OCI-LY3 (cell line): ENCODE data around the gene UBE2E2.

Experiments
- H2AFZ ChIP-seq: fragments of 200-600, 300-600 bp; shearing (Covaris generic); 2 replicates; pipeline ENCODE4 v1.6.0; 2014; ENCODE audit warnings: antibody characterized with exemption, low read depth, low read length
- H3K27ac ChIP-seq: fragments of 200-600, 300-600 bp; sonication (generic); 2 replicates; pipeline ENCODE4 v1.5.1; 2014; ENCODE audit warnings: mild to moderate bottlenecking, low read length, moderate library complexity, mixed read lengths
- H3K27me3 ChIP-seq: fragments of 200-600, 300-600 bp; sonication (generic); 2 replicates; pipeline ENCODE4 v1.6.1; 2014; ENCODE audit warnings: low read depth, low read length, mixed read lengths
- H3K36me3 ChIP-seq: fragments of 200-600, 300-600 bp; sonication (generic); replicated peaks from 2 replicates; pipeline ENCODE3; 2014; ENCODE audit warnings: low read depth, low read length, mixed read lengths
- H3K4me1 ChIP-seq: fragments of 300-600, 200-600 bp; sonication (generic); 2 replicates; pipeline ENCODE4 v1.6.1; 2014; ENCODE audit warnings: low read length, mixed read lengths
- H3K4me2 ChIP-seq: fragments of 200-600, 300-600 bp; sonication (generic); 2 replicates; pipeline ENCODE4 v1.6.1; 2014; ENCODE audit warnings: low read length, mixed read lengths
- H3K4me3 ChIP-seq: fragments of 300-600, 200-600 bp; sonication (generic); 2 replicates; pipeline ENCODE4 v1.5.1; 2014; ENCODE audit warnings: antibody characterized with exemption, mild to moderate bottlenecking, low read length, moderate library complexity
- H3K79me2 ChIP-seq: fragments of 300-600, 200-600 bp; shearing (Covaris generic); 2 replicates; pipeline ENCODE4 v1.6.1; 2014; ENCODE audit warnings: mild to moderate bottlenecking, low read length, mixed read lengths
- H3K9ac ChIP-seq: fragments of 300-600, 200-600 bp; shearing (Covaris generic); 2 replicates; pipeline ENCODE4 v1.6.0; 2014; ENCODE audit warnings: mild to moderate bottlenecking, low read length, moderate library complexity
- H3K9me3 ChIP-seq: fragments of 200-600, 300-600 bp; shearing (Covaris generic); 2 replicates; pipeline ENCODE4 v1.6.1; 2014; ENCODE audit warnings: low read length, mixed read lengths; ENCODE audit not compliant: insufficient read depth
- H4K20me1 ChIP-seq: fragments of 200-600, 300-600 bp; sonication (generic); 2 replicates; pipeline ENCODE4 v1.6.1; 2016; ENCODE audit warnings: low read length, mixed read lengths; ENCODE audit not compliant: insufficient read depth
- EZH2phosphoT487 ChIP-seq: fragments of 200-600 bp; shearing (Covaris generic); IDR thresholded peaks from 2 replicates; pipeline ENCODE4 v1.6.1; 2018; ENCODE audit warnings: antibody characterized with exemption, mixed run types, low read depth
- TF ChIP-seq, protein P1 (sequence below): fragments of 200-600, 300-600 bp; sonication (generic); IDR thresholded peaks from 2 replicates; pipeline ENCODE4 v1.5.1; 2014; ENCODE audit warnings: antibody characterized with exemption, low read length, low read depth

UBE2E2 gene

DNA sequence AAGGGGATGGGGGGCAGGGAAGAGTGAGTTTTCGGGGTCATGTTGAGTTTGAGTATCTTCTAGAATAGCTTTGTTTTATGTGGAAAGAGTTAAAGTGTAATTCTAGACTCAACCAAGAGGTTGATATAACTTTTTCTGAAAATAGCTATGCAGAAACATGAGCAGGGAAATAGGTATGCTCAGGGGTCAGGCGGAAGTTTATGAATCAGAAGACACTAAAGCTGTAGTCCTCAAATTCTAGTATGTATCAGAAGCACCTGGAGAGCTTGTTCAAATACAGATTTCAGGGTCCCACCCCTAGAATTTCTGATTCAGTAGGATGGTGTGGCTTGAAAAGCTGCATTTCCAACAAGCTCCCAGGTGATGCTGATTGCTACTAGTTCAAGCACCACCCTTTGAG, 37.6 kb upstream of the UBE2E2 start:
- peaks cover 39% of the 10 kb centered on the region for H3K4me1 ChIP-seq

DNA sequence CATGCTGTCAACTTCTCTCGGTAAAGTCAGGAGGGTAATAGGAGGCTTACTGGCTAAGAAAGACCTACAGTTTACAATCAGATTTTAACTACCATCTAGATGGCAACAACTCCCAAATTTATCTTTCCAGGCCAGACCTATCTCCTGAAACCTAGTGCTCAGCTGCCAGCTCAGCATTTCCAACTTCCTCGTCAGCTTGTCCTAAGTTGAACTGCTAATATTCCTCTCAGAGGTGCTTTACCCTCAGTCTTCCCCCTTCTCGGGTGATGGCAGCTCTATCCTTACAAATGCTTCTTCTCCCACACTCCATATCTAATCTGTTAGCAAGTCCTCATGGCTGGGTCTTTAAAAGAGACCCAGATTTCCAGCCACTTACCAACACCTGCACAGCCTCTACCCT, 36.9 kb upstream of the UBE2E2 start:
- TF ChIP-seq, protein P1, sequence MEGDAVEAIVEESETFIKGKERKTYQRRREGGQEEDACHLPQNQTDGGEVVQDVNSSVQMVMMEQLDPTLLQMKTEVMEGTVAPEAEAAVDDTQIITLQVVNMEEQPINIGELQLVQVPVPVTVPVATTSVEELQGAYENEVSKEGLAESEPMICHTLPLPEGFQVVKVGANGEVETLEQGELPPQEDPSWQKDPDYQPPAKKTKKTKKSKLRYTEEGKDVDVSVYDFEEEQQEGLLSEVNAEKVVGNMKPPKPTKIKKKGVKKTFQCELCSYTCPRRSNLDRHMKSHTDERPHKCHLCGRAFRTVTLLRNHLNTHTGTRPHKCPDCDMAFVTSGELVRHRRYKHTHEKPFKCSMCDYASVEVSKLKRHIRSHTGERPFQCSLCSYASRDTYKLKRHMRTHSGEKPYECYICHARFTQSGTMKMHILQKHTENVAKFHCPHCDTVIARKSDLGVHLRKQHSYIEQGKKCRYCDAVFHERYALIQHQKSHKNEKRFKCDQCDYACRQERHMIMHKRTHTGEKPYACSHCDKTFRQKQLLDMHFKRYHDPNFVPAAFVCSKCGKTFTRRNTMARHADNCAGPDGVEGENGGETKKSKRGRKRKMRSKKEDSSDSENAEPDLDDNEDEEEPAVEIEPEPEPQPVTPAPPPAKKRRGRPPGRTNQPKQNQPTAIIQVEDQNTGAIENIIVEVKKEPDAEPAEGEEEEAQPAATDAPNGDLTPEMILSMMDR, result no peak
- TF ChIP-seq EZH2phosphoT487, result no peak
- Histone ChIP-seq H3K9ac (no peak overlapping the region), H3K4me1 (peaks cover 39% of the 10 kb centered on the region), H3K27ac (no peak overlapping the region), H4K20me1 (no peaks in the 10 kb centered on the region), H3K27me3 (0 out of 2 replicates have a peak, but pooled peaks cover 7% of the 10 kb centered on the region), H3K4me2 (peak overlapping the region; percentile 35; the same call in 1 of the 2 replicates), H3K36me3 (no peaks in the 10 kb centered on the region), H2AFZ (no peak overlapping the region), H3K79me2 (no peaks in the 10 kb centered on the region), H3K4me3 (no peak overlapping the region), H3K9me3 (no peaks in the 10 kb centered on the region)

More for the DNA sequence above, 37.6 kb upstream of the UBE2E2 start:
- Histone ChIP-seq H4K20me1 (no peaks in the 10 kb centered on the region), H3K79me2 (no peaks in the 10 kb centered on the region), H3K4me3 (no peak overlapping the region), H3K27ac (no peak overlapping the region), H3K9me3 (no peaks in the 10 kb centered on the region), H3K9ac (no peak overlapping the region), H3K36me3 (no peaks in the 10 kb centered on the region), H3K27me3 (0 out of 2 replicates have a peak, but pooled peaks cover 7% of the 10 kb centered on the region), H3K4me2 (peak overlapping the region; percentile 35), H2AFZ (no peak overlapping the region)
- TF ChIP-seq, protein P1, result no peak
- no peak for TF ChIP-seq EZH2phosphoT487

DNA sequence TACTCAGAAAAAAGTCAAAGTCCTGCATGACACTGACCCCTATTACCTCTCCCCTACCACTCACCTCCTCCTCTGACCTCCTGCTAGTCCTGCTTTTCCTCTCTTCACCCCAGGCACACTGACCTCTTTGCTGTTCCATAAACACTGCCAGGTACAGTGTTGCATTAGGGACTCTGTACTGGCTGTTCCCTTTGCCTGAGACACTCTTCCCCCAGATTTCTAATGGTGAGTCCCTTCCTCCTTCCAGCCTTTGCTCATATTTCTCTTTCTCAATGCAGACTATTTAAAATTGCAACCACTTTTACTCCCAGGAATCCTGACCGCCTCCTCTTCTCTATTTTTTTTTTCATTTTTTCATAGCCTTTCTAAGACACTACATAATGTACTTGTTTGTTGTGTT, 36.3 kb upstream of the UBE2E2 start:
- Histone ChIP-seq H3K79me2 (no peaks in the 10 kb centered on the region), H4K20me1 (no peaks in the 10 kb centered on the region), H3K4me1 (peaks cover 33% of the 10 kb centered on the region), H3K27me3 (0 out of 2 replicates have a peak, but pooled peaks cover 7% of the 10 kb centered on the region), H3K36me3 (no peaks in the 10 kb centered on the region), H3K9ac (no peak overlapping the region), H3K9me3 (no peaks in the 10 kb centered on the region), H3K27ac (no peak overlapping the region), H3K4me3 (no peak overlapping the region), H3K4me2 (no peak overlapping the region), H2AFZ (no peak overlapping the region)
- no peak for TF ChIP-seq EZH2phosphoT487
- TF ChIP-seq, protein P1, result no peak

DNA sequence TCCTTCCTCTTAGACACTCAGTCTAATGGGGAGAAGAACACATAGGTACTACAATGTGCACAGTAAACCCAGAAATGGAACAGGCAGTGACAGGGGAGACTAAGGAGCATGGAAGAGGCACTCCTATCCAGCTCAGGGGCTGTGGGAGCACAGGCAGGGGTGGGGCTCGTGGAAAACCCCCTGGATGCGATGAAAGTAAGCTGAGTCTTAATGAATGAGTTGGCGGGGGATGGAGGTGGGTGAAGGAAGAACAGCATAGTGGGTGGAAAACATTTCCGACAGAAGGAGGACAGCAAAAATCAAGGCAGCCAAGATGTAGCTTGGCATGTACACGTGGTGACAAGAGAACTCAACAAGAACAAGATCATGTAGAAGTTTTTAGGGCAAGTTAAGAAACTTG, 33.6 kb upstream of the UBE2E2 start:
- H2AFZ ChIP-seq, result no peak overlapping the region
- H3K36me3 ChIP-seq, result no peaks in the 10 kb centered on the region
- H3K27ac ChIP-seq, result no peak overlapping the region
- H3K9me3 ChIP-seq, result no peaks in the 10 kb centered on the region
- no peak overlapping the region for H3K4me3 ChIP-seq
- H3K4me1 ChIP-seq, result peaks cover 18% of the 10 kb centered on the region
- no peak overlapping the region for H3K9ac ChIP-seq
- H3K27me3 ChIP-seq, result peaks cover 15% of the 10 kb centered on the region; the same call in 1 of the 2 replicates
- no peak overlapping the region for H3K4me2 ChIP-seq
- no peaks in the 10 kb centered on the region for H4K20me1 ChIP-seq
- no peak for TF ChIP-seq EZH2phosphoT487
- TF ChIP-seq, protein P1, result no peak
- no peaks in the 10 kb centered on the region for H3K79me2 ChIP-seq
